ENCODE measurements around the gene MYMK. TPM values are rescaled to one million over a fixed set of nuclear protein-coding genes. Genes with fewer than 3 reads are reported as not detected.

The MYMK gene
- total RNA-seq, 1 experiment from 2014 or later = not detected

GRCh38 chr9:133525677-133526076, 918 bp upstream of the MYMK start:
- H3K4me2 ChIP-seq (ENCODE audit: low read length) = no peak overlapping the region
- TF ChIP-seq CEBPB (IDR thresholded peaks at IDR 0.05; ENCODE audit: low read depth) (no peak), ZBTB33 (IDR thresholded peaks at IDR 0.05; ENCODE audit: extremely low read depth, insufficient replicate concordance, low read length) (no peak), TCF7L2 (IDR thresholded peaks at IDR 0.05; ENCODE audit: borderline replicate concordance, extremely low read depth, insufficient read depth, insufficient read length) (no peak), EZH2 (IDR thresholded peaks at IDR 0.05) (no peak), CTCF (IDR thresholded peaks at IDR 0.05 in 2 of 3, conservative IDR thresholded peaks at IDR 0.05 in 1 of 3; ENCODE audit: borderline replicate concordance in 1 of 3, insufficient read depth in 1 of 3, low read depth in 2 of 3, low read length in 2 of 3) (no peak), RAD21 (IDR thresholded peaks at IDR 0.05; ENCODE audit: low read depth) (no peak), SP1 (IDR thresholded peaks at IDR 0.05; ENCODE audit: low read depth) (no peak), ZFX (IDR thresholded peaks at IDR 0.05) (no peak), ELF1 (IDR thresholded peaks at IDR 0.05; ENCODE audit: borderline replicate concordance, low read depth) (no peak), YY1 (IDR thresholded peaks at IDR 0.05; ENCODE audit: extremely low read depth, insufficient replicate concordance, low read depth, low read length) (no peak), SIN3A (IDR thresholded peaks at IDR 0.05; ENCODE audit: low read depth) (no peak), FOSL1 (IDR thresholded peaks at IDR 0.05; ENCODE audit: low read depth) (no peak), EGR1 (IDR thresholded peaks at IDR 0.05; ENCODE audit: low read depth) (no peak), ATF3 (IDR thresholded peaks at IDR 0.05) (no peak), MAX (IDR thresholded peaks at IDR 0.05) (no peak), POLR2AphosphoS5 (IDR thresholded peaks at IDR 0.05; ENCODE audit: low read depth, low read length) (no peak), REST (IDR thresholded peaks at IDR 0.05; ENCODE audit: low read depth) (no peak), POLR2A (IDR thresholded peaks at IDR 0.05; ENCODE audit: borderline replicate concordance, extremely low read depth, insufficient read depth, insufficient read length) (no peak), ZNF274 (IDR thresholded peaks at IDR 0.05; ENCODE audit: low read depth, low read length) (no peak), EZH2phosphoT487 (IDR thresholded peaks at IDR 0.05; ENCODE audit: borderline replicate concordance) (no peak)
- H3K9me3 ChIP-seq (ENCODE audit: control insufficient read depth in 1 of 2, insufficient read depth in 1 of 2, low read depth in 1 of 2, low read length in 2 of 2) = no peaks in the 10 kb centered on the region
- intact Hi-C loops (cut with micrococcal nuclease) = no loop called here
- no peak overlapping the region for H3K9ac ChIP-seq (ENCODE audit: low read length)
- ATAC-seq (no peak), DNase-seq (ENCODE audit: low read depth, low spot score) (no peak)
- no peaks in the 10 kb centered on the region for H3K79me2 ChIP-seq (ENCODE audit: insufficient read depth, low read length)
- H3K36me3 ChIP-seq (ENCODE audit: control insufficient read depth in 1 of 2, insufficient read depth in 2 of 2, low read length in 2 of 2) = no peaks in the 10 kb centered on the region
- H3K4me1 ChIP-seq (ENCODE audit: control insufficient read depth in 1 of 2, insufficient read depth in 2 of 2, low read length in 2 of 2) = peaks cover 8 to 24% of the 10 kb centered on the region in 2 experiments; a peak in 3 of 4 replicates
- RAD21 ChIA-PET (ENCODE audit: low non-redundant PET in 1 of 2, low total read pairs in 2 of 2, uncharacterized antibody in 2 of 2, unreplicated experiment in 2 of 2) = no interaction called here
- no peaks in the 10 kb centered on the region for H3K27me3 ChIP-seq (ENCODE audit: insufficient read depth, low read length)
- POLR2A ChIA-PET = no interaction called here
- no peaks in the 10 kb centered on the region for H4K20me1 ChIP-seq (ENCODE audit: insufficient read depth)
- no peaks in the 10 kb centered on the region for H3K9me2 ChIP-seq (ENCODE audit: insufficient read depth)
- H2AFZ ChIP-seq (ENCODE audit: low read depth, low read length, poor library complexity, severe bottlenecking) = no peak overlapping the region
- CTCF ChIA-PET = no interaction called here
- H3K4me3 ChIP-seq (replicated peaks in 1 of 2; ENCODE audit: low read depth in 1 of 2, low read length in 2 of 2) = no peak overlapping the region
- no TSS peak for BruUV-seq (replicated peaks)
- no peak overlapping the region for H3K27ac ChIP-seq (ENCODE audit: low read depth, low read length)

Data from HCT116 (cell line).